Astrocyte (in vitro differentiated cells and primary cell): ENCODE results near the gene FAM149B1. TPM values are rescaled to one million over a fixed set of nuclear protein-coding genes. Genes with fewer than 3 reads are reported as not detected.
"Not testable (repeated sequence)": the region's sequence is repeated elsewhere in the genome, so short reads cannot be mapped to it uniquely, and the experiment has no call there.

ENCODE experiments used
- DNase-seq: peaks from one replicate; pipeline ENCODE4 v3.0.0-alpha.2; 2010; ENCODE audit warnings: low read depth
- FAIRE-seq: peaks from 2 replicates; lab custom pipeline; 2011; peaks lifted over from hg19 to GRCh38; lab: Jason Lieb, UNC
- H2AFZ ChIP-seq: 2 replicates; pipeline ENCODE4 v1.6.0; 2012; ENCODE audit warnings: low read depth, low read length, inconsistent platforms
- H3K27ac ChIP-seq: 2 replicates; pipeline ENCODE4 v1.5.1; 2011; ENCODE audit warnings: low read depth, low read length, inconsistent platforms
- H3K27me3 ChIP-seq: 2 replicates; pipeline ENCODE4 v1.6.0; 2011; ENCODE audit warnings: low read length, inconsistent platforms; ENCODE audit not compliant: insufficient read depth
- H3K36me3 ChIP-seq: 2 replicates; pipeline ENCODE4 v1.5.1; 2011; ENCODE audit warnings: low read length, inconsistent platforms; ENCODE audit not compliant: insufficient read depth
- H3K4me1 ChIP-seq: 2 replicates; pipeline ENCODE4 v1.5.1; 2011; ENCODE audit warnings: low read length, inconsistent platforms; ENCODE audit not compliant: insufficient read depth
- H3K4me2 ChIP-seq: 2 replicates; pipeline ENCODE4 v1.6.0; 2012; ENCODE audit warnings: low read length, inconsistent platforms
- H3K4me3 ChIP-seq: 2 replicates; pipeline ENCODE4 v1.5.1; 2011; ENCODE audit warnings: low read depth, mild to moderate bottlenecking, low read length, inconsistent platforms; ENCODE audit not compliant: insufficient read depth
- H3K79me2 ChIP-seq: 2 replicates; pipeline ENCODE4 v1.6.0; 2012; ENCODE audit warnings: mild to moderate bottlenecking, low read length, inconsistent platforms; ENCODE audit not compliant: insufficient read depth
- H3K9ac ChIP-seq: 2 replicates; pipeline ENCODE4 v1.6.0; 2012; ENCODE audit warnings: mild to moderate bottlenecking, low read length, inconsistent platforms
- H3K9me3 ChIP-seq: 2 replicates; pipeline ENCODE4 v1.5.1; 2012; ENCODE audit warnings: low read depth, mild to moderate bottlenecking, low read length, inconsistent platforms; ENCODE audit not compliant: insufficient read depth
- H4K20me1 ChIP-seq: 2 replicates; pipeline ENCODE4 v1.6.0; 2012; ENCODE audit warnings: low read length, inconsistent platforms; ENCODE audit not compliant: insufficient read depth
- H3K27ac Mint-ChIP-seq: one replicate; pipeline ENCODE4 v1.8.0; 2021; ENCODE audit warnings: mild to moderate bottlenecking, mixed read lengths; ENCODE audit not compliant: unreplicated experiment
- H3K27me3 Mint-ChIP-seq: one replicate; pipeline ENCODE4 v1.8.0; 2021; ENCODE audit warnings: low read depth, mixed read lengths; ENCODE audit not compliant: unreplicated experiment
- H3K36me3 Mint-ChIP-seq: one replicate; pipeline ENCODE4 v1.8.0; 2021; ENCODE audit warnings: low read depth, mixed read lengths; ENCODE audit not compliant: unreplicated experiment
- H3K4me1 Mint-ChIP-seq: one replicate; pipeline ENCODE4 v1.8.0; 2021; ENCODE audit warnings: low read depth, mixed read lengths; ENCODE audit not compliant: unreplicated experiment
- H3K4me3 Mint-ChIP-seq: one replicate; pipeline ENCODE4 v1.8.0; 2021; ENCODE audit warnings: mild to moderate bottlenecking, moderate library complexity, mixed read lengths; ENCODE audit not compliant: unreplicated experiment
- H3K9me3 Mint-ChIP-seq: one replicate; pipeline ENCODE4 v1.8.0; 2021; ENCODE audit warnings: mild to moderate bottlenecking, mixed read lengths; ENCODE audit not compliant: unreplicated experiment
- EZH2 ChIP-seq: IDR thresholded peaks from 2 replicates; pipeline ENCODE4 v1.6.1; 2012; ENCODE audit warnings: mild to moderate bottlenecking, low read length, inconsistent platforms; ENCODE audit not compliant: insufficient read depth
- total RNA-seq: library from RNA; stranded (reverse); gene quantifications from 2 replicates; pipeline ENCODE4 v1.2.1, GENCODE V29; 2021
- TF ChIP-seq, protein P1 (sequence below): IDR thresholded peaks from 2 replicates; pipeline ENCODE4 v1.5.1; 2011; ENCODE audit warnings: low read depth, mild to moderate bottlenecking, inconsistent platforms, low read length, moderate library complexity; ENCODE audit not compliant: insufficient read depth

FAM149B1 gene
- total RNA-seq, 1 donor from 2014 or later = 14.0 TPM

GRCh38 chr10:73252445-73253224, 84.7 kb downstream of the FAM149B1 start, which contains the start of gene MRPS16:
TSS of gene MRPS16 (minus strand) at chr10:73252644. CDS start at chr10:73252482, 162 bp downstream.
- H3K4me2 ChIP-seq = peak within 1 kb of the TSS; percentile 90
- H3K79me2 ChIP-seq = peaks cover 62% of the 10 kb centered on the region
- peak within 1 kb of the TSS; percentile 96 for H3K27ac Mint-ChIP-seq
- peaks cover 3% of the 10 kb centered on the region for H3K36me3 Mint-ChIP-seq
- H3K9me3 Mint-ChIP-seq = no peaks in the 10 kb centered on the region
- peak within 1 kb of the TSS; percentile 97 for H2AFZ ChIP-seq
- H3K27me3 Mint-ChIP-seq = no peaks in the 10 kb centered on the region
- no peak for TF ChIP-seq EZH2
- FAIRE-seq = peak; percentile 88
- H4K20me1 ChIP-seq = no peaks in the 10 kb centered on the region
- no peaks in the 10 kb centered on the region for H3K27me3 ChIP-seq
- peak within 1 kb of the TSS; percentile 92 for H3K4me3 Mint-ChIP-seq
- peak within 1 kb of the TSS; percentile 95 for H3K9ac ChIP-seq
- H3K4me1 Mint-ChIP-seq = peaks cover 15% of the 10 kb centered on the region
- peak within 1 kb of the TSS; percentile 92 for H3K27ac ChIP-seq
- H3K4me3 ChIP-seq = peak within 1 kb of the TSS; percentile 95
- DNase-seq = peak; percentile 97
- peaks cover 24% of the 10 kb centered on the region for H3K4me1 ChIP-seq
- no peaks in the 10 kb centered on the region for H3K9me3 ChIP-seq
- H3K36me3 ChIP-seq = peaks cover 15% of the 10 kb centered on the region

GRCh38 chr10:73253225-73253555, 85.3 kb downstream of the FAM149B1 start:
- no peak for TF ChIP-seq EZH2
- TF ChIP-seq, protein P1, sequence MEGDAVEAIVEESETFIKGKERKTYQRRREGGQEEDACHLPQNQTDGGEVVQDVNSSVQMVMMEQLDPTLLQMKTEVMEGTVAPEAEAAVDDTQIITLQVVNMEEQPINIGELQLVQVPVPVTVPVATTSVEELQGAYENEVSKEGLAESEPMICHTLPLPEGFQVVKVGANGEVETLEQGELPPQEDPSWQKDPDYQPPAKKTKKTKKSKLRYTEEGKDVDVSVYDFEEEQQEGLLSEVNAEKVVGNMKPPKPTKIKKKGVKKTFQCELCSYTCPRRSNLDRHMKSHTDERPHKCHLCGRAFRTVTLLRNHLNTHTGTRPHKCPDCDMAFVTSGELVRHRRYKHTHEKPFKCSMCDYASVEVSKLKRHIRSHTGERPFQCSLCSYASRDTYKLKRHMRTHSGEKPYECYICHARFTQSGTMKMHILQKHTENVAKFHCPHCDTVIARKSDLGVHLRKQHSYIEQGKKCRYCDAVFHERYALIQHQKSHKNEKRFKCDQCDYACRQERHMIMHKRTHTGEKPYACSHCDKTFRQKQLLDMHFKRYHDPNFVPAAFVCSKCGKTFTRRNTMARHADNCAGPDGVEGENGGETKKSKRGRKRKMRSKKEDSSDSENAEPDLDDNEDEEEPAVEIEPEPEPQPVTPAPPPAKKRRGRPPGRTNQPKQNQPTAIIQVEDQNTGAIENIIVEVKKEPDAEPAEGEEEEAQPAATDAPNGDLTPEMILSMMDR = no peak
- Histone ChIP-seq H4K20me1 (no peaks in the 10 kb centered on the region), H3K27ac (peak overlapping the region; percentile 92), H3K9me3 (no peaks in the 10 kb centered on the region), H3K36me3 (peaks cover 15% of the 10 kb centered on the region), H3K4me2 (peak overlapping the region; percentile 90), H3K4me1 (peaks cover 20% of the 10 kb centered on the region), H3K27me3 (no peaks in the 10 kb centered on the region), H3K4me3 (peak overlapping the region; percentile 95), H3K79me2 (peaks cover 56% of the 10 kb centered on the region), H3K9ac (peak overlapping the region; percentile 95), H2AFZ (peak overlapping the region; percentile 97)
- no peaks in the 10 kb centered on the region for H3K9me3 Mint-ChIP-seq
- DNase-seq (no peak), FAIRE-seq (no peak)
- H3K27me3 Mint-ChIP-seq = no peaks in the 10 kb centered on the region
- H3K4me1 Mint-ChIP-seq = peaks cover 15% of the 10 kb centered on the region
- peak overlapping the region; percentile 96 for H3K27ac Mint-ChIP-seq
- peaks cover 3% of the 10 kb centered on the region for H3K36me3 Mint-ChIP-seq
- H3K4me3 Mint-ChIP-seq = peak overlapping the region; percentile 92

- not testable (repeated sequence) for H3K9me3 ChIP-seq, H2AFZ ChIP-seq, DNase-seq, H4K20me1 ChIP-seq, H3K27ac Mint-ChIP-seq, H3K36me3 Mint-ChIP-seq, H3K79me2 ChIP-seq, H3K4me3 Mint-ChIP-seq, H3K36me3 ChIP-seq, H3K4me1 ChIP-seq, H3K27me3 ChIP-seq, H3K27me3 Mint-ChIP-seq, FAIRE-seq, H3K4me3 ChIP-seq, H3K9ac ChIP-seq, H3K9me3 Mint-ChIP-seq, H3K4me2 ChIP-seq, H3K27ac ChIP-seq
- H3K4me1 Mint-ChIP-seq = peaks cover 10% of the 10 kb centered on the region
Observed at GRCh38 chr10:73258612-73259011, 90.7 kb downstream of the FAM149B1 start.
